Hindlimb muscle (tissue), 1 donor: ENCODE data around the gene GAS6. TPM values are rescaled to one million over a fixed set of nuclear protein-coding genes. Genes with fewer than 3 reads are reported as not detected.

Source experiments
- polyA plus RNA-seq: library from polyadenylated mRNA; unstranded; fragments of 120-200 nt; gene quantifications from one replicate; pipeline ENCODE4 v1.2.1, GENCODE V29; 2013; ENCODE audit not compliant: insufficient read length

GAS6 gene
- polyA plus RNA-seq, 1 donor: 54.6 TPM

Other genes with a start within 250 kb of the GAS6 start
- not detected for gene ATP4B, start 205.9 kb downstream of the GAS6 start, polyA plus RNA-seq
- 0.34 TPM for gene GRK1, start 196.9 kb downstream of the GAS6 start, polyA plus RNA-seq
- gene TMEM255B, start 104.8 kb downstream of the GAS6 start, polyA plus RNA-seq: 7.8 TPM
- 0.39 TPM for gene C13orf46, start 110.0 kb upstream of the GAS6 start, polyA plus RNA-seq